ENCODE measurements around the gene ELAC2.

The ELAC2 gene

DNA sequence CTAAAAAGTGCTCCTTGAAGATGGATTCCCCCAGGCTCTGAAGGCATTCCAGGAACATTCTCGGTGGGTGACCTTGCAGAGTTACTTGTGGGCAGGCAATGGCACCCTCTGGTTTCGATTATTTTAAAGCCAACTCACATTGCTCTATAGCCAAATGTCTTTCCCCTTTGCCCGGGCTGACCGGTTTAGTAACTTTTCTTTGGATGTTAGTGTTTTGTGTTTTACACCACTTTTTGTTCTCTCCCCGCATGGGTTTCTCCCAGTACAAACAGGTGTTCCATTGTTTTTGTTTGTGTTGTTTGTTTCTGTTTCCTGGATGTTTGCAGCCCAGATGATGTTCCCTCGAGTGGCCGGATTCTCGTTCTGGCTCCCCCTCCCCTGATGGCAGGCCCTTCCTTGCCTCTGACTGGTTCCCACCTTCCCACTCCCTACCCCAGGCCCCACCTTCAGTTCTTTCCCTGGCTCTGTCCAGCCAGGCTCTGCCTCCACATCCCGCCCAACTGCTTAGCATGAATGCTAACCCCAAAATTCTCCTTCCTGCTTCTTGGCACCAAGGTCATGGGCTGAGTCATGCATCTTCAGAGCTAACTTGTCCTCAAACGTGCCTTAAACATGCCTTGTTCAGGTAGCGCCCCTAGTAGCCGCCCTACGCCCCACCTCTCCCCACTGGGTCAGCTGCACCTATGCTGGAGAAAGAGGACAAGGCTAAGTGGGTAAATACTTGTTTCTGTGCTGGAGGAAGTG, 40.6 kb downstream of the ELAC2 start:
- H3K4me3 ChIP-seq (ENCODE audit: low read length, poor library complexity, severe bottlenecking), result no peak overlapping the region
- H3K4me2 ChIP-seq (ENCODE audit: low read depth, low read length, poor library complexity, severe bottlenecking), result no peak overlapping the region
- H2AFZ ChIP-seq (ENCODE audit: low read length), result no peak overlapping the region
- H3K4me1 ChIP-seq (ENCODE audit: insufficient read depth, low read length, poor library complexity, severe bottlenecking), result no peaks in the 10 kb centered on the region
- no peaks in the 10 kb centered on the region for H4K20me1 ChIP-seq (ENCODE audit: insufficient read depth, low read length, poor library complexity, severe bottlenecking)
- TF ChIP-seq, protein P1, sequence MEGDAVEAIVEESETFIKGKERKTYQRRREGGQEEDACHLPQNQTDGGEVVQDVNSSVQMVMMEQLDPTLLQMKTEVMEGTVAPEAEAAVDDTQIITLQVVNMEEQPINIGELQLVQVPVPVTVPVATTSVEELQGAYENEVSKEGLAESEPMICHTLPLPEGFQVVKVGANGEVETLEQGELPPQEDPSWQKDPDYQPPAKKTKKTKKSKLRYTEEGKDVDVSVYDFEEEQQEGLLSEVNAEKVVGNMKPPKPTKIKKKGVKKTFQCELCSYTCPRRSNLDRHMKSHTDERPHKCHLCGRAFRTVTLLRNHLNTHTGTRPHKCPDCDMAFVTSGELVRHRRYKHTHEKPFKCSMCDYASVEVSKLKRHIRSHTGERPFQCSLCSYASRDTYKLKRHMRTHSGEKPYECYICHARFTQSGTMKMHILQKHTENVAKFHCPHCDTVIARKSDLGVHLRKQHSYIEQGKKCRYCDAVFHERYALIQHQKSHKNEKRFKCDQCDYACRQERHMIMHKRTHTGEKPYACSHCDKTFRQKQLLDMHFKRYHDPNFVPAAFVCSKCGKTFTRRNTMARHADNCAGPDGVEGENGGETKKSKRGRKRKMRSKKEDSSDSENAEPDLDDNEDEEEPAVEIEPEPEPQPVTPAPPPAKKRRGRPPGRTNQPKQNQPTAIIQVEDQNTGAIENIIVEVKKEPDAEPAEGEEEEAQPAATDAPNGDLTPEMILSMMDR (conservative IDR thresholded peaks at IDR 0.05; ENCODE audit: low read length), result no peak
- no peak for TF ChIP-seq EZH2phosphoT487 (IDR thresholded peaks at IDR 0.05; ENCODE audit: borderline replicate concordance)
- H3K36me3 ChIP-seq (ENCODE audit: insufficient read depth, low read length), result no peaks in the 10 kb centered on the region
- no peaks in the 10 kb centered on the region for H3K79me2 ChIP-seq (ENCODE audit: insufficient read depth, low read length)
- no peaks in the 10 kb centered on the region; the same call in 1 of the 2 replicates for H3K9me3 ChIP-seq (ENCODE audit: insufficient read depth, low read depth, low read length)
- no peaks in the 10 kb centered on the region for H3F3A ChIP-seq (ENCODE audit: low read depth)
- no peak overlapping the region for H3K9ac ChIP-seq (ENCODE audit: low read depth, low read length, poor library complexity, severe bottlenecking)
- no peaks in the 10 kb centered on the region for H3K27me3 ChIP-seq (ENCODE audit: insufficient read depth, low read length, poor library complexity, severe bottlenecking)
- H3K9me2 ChIP-seq (replicated peaks; ENCODE audit: low read depth, low read length), result no peaks in the 10 kb centered on the region

DNA sequence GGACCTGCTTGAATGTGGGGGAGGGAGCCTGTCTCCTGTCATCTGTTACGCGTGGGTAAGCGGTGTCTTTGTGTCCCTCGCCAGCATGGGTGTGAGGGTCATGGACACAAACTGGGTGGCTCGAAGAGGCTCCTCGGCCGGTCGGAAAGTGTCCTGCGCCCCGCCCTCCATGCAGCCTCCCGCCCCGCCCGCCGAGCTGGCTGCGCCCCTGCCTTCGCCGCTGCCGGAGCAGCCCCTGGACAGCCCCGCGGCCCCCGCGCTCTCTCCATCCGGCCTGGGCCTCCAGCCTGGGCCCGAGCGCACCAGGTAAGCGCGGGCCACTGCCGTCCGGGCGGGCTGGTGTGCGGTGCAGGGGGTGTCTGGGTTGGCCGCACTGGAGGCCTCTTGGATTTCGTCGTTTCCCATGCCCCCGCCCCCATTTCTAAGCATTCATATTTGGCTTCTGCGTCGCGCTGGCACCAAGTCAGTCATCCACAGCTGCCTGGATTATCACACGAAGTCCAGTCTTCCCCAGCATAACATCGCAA, 43.8 kb downstream of the ELAC2 start:
- H3K4me3 ChIP-seq (ENCODE audit: low read length, poor library complexity, severe bottlenecking), result no peak overlapping the region
- no peak overlapping the region for H3K9ac ChIP-seq (ENCODE audit: low read depth, low read length, poor library complexity, severe bottlenecking)
- H3K4me1 ChIP-seq (ENCODE audit: insufficient read depth, low read length, poor library complexity, severe bottlenecking), result no peaks in the 10 kb centered on the region
- H3F3A ChIP-seq (ENCODE audit: low read depth), result no peaks in the 10 kb centered on the region
- H3K36me3 ChIP-seq (ENCODE audit: insufficient read depth, low read length), result no peaks in the 10 kb centered on the region
- H3K27me3 ChIP-seq (ENCODE audit: insufficient read depth, low read length, poor library complexity, severe bottlenecking), result no peaks in the 10 kb centered on the region
- no peak overlapping the region for H2AFZ ChIP-seq (ENCODE audit: low read length)
- no peaks in the 10 kb centered on the region; the same call in 1 of the 2 replicates for H3K9me3 ChIP-seq (ENCODE audit: insufficient read depth, low read depth, low read length)
- H3K4me2 ChIP-seq (ENCODE audit: low read depth, low read length, poor library complexity, severe bottlenecking), result no peak overlapping the region
- H4K20me1 ChIP-seq (ENCODE audit: insufficient read depth, low read length, poor library complexity, severe bottlenecking), result no peaks in the 10 kb centered on the region
- H3K79me2 ChIP-seq (ENCODE audit: insufficient read depth, low read length), result no peaks in the 10 kb centered on the region
- TF ChIP-seq, protein P1 (conservative IDR thresholded peaks at IDR 0.05; ENCODE audit: low read length), result no peak
- no peak for TF ChIP-seq EZH2phosphoT487 (IDR thresholded peaks at IDR 0.05; ENCODE audit: borderline replicate concordance)
- H3K9me2 ChIP-seq (replicated peaks; ENCODE audit: low read depth, low read length), result no peaks in the 10 kb centered on the region

- Histone ChIP-seq H3K9ac (ENCODE audit: low read depth, low read length, poor library complexity, severe bottlenecking) (no peak overlapping the region), H3K4me2 (ENCODE audit: low read depth, low read length, poor library complexity, severe bottlenecking) (no peak overlapping the region), H3F3A (ENCODE audit: low read depth) (no peaks in the 10 kb centered on the region), H3K4me3 (ENCODE audit: low read length, poor library complexity, severe bottlenecking) (no peak overlapping the region), H3K79me2 (ENCODE audit: insufficient read depth, low read length) (no peaks in the 10 kb centered on the region), H3K9me2 (replicated peaks; ENCODE audit: low read depth, low read length) (no peaks in the 10 kb centered on the region), H3K4me1 (ENCODE audit: insufficient read depth, low read length, poor library complexity, severe bottlenecking) (no peaks in the 10 kb centered on the region), H3K36me3 (ENCODE audit: insufficient read depth, low read length) (no peaks in the 10 kb centered on the region), H4K20me1 (ENCODE audit: insufficient read depth, low read length, poor library complexity, severe bottlenecking) (no peaks in the 10 kb centered on the region), H2AFZ (ENCODE audit: low read length) (no peak overlapping the region), H3K27me3 (ENCODE audit: insufficient read depth, low read length, poor library complexity, severe bottlenecking) (no peaks in the 10 kb centered on the region), H3K9me3 (ENCODE audit: insufficient read depth, low read depth, low read length) (no peaks in the 10 kb centered on the region; the same call in 1 of the 2 replicates)
- no peak for TF ChIP-seq EZH2phosphoT487 (IDR thresholded peaks at IDR 0.05; ENCODE audit: borderline replicate concordance)
- TF ChIP-seq, protein P1 (conservative IDR thresholded peaks at IDR 0.05; ENCODE audit: low read length), result no peak
These were observed 44.3 kb downstream of the ELAC2 start for GRCh38 chr17:12973496-12974004.

All from Loucy (cell line).